Nephron progenitor cell (in vitro differentiated cells): ENCODE results near the gene ABCG2.

Source experiments
- DNase-seq: peaks from one replicate; pipeline ENCODE4 v3.0.0; 2021
- H3K27ac Mint-ChIP-seq: 2 replicates; pipeline ENCODE4 v1.8.0; 2021; ENCODE audit warnings: mild to moderate bottlenecking, moderate library complexity, mixed read lengths
- H3K27me3 Mint-ChIP-seq: 2 replicates; pipeline ENCODE4 v1.8.0; 2021; ENCODE audit warnings: mild to moderate bottlenecking, low read depth, mixed read lengths; ENCODE audit not compliant: poor library complexity
- H3K36me3 Mint-ChIP-seq: 2 replicates; pipeline ENCODE4 v1.8.0; 2021; ENCODE audit warnings: low read depth, mixed read lengths
- H3K4me1 Mint-ChIP-seq: 2 replicates; pipeline ENCODE4 v1.8.0; 2021; ENCODE audit warnings: mixed read lengths
- H3K4me3 Mint-ChIP-seq: 2 replicates; pipeline ENCODE4 v1.8.0; 2021; ENCODE audit warnings: mild to moderate bottlenecking, moderate library complexity, mixed read lengths
- H3K9me3 Mint-ChIP-seq: 2 replicates; pipeline ENCODE4 v1.8.0; 2021; ENCODE audit warnings: mild to moderate bottlenecking, moderate library complexity, mixed read lengths
- TF ChIP-seq, protein P1 (sequence below): fragments of 200-600 bp; sonication (generic); IDR thresholded peaks from 2 replicates; pipeline ENCODE4 v1.5.0; 2021; ENCODE audit warnings: antibody characterized with exemption

Gene ABCG2

GRCh38 chr4:88177983-88178625 lies 19.7 kb upstream of the ABCG2 start:
- Mint-ChIP-seq H3K9me3 (peaks cover 25% of the 10 kb centered on the region), H3K4me1 (peaks cover 15% of the 10 kb centered on the region), H3K27ac (peak overlapping the region; percentile 73), H3K36me3 (peaks cover 10% of the 10 kb centered on the region), H3K27me3 (peaks cover 9% of the 10 kb centered on the region), H3K4me3 (no peak overlapping the region)
- no peak for DNase-seq
- TF ChIP-seq, protein P1, sequence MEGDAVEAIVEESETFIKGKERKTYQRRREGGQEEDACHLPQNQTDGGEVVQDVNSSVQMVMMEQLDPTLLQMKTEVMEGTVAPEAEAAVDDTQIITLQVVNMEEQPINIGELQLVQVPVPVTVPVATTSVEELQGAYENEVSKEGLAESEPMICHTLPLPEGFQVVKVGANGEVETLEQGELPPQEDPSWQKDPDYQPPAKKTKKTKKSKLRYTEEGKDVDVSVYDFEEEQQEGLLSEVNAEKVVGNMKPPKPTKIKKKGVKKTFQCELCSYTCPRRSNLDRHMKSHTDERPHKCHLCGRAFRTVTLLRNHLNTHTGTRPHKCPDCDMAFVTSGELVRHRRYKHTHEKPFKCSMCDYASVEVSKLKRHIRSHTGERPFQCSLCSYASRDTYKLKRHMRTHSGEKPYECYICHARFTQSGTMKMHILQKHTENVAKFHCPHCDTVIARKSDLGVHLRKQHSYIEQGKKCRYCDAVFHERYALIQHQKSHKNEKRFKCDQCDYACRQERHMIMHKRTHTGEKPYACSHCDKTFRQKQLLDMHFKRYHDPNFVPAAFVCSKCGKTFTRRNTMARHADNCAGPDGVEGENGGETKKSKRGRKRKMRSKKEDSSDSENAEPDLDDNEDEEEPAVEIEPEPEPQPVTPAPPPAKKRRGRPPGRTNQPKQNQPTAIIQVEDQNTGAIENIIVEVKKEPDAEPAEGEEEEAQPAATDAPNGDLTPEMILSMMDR: no peak

GRCh38 chr4:88172987-88173386 lies 14.5 kb upstream of the ABCG2 start:
- H3K9me3 Mint-ChIP-seq: no peaks in the 10 kb centered on the region
- no peak overlapping the region for H3K4me3 Mint-ChIP-seq
- TF ChIP-seq, protein P1: no peak
- H3K27me3 Mint-ChIP-seq: no peaks in the 10 kb centered on the region
- DNase-seq: no peak
- no peak overlapping the region for H3K27ac Mint-ChIP-seq
- H3K4me1 Mint-ChIP-seq: peaks cover 20% of the 10 kb centered on the region
- H3K36me3 Mint-ChIP-seq: no peaks in the 10 kb centered on the region

GRCh38 chr4:88171206-88171605 lies 12.8 kb upstream of the ABCG2 start:
- peaks cover 21% of the 10 kb centered on the region for H3K4me1 Mint-ChIP-seq
- H3K27ac Mint-ChIP-seq: no peak overlapping the region
- no peaks in the 10 kb centered on the region for H3K36me3 Mint-ChIP-seq
- H3K9me3 Mint-ChIP-seq: no peaks in the 10 kb centered on the region
- TF ChIP-seq, protein P1: no peak
- no peaks in the 10 kb centered on the region for H3K27me3 Mint-ChIP-seq
- H3K4me3 Mint-ChIP-seq: no peak overlapping the region
- DNase-seq: no peak

- no peak for DNase-seq
- Mint-ChIP-seq H3K27me3 (no peaks in the 10 kb centered on the region), H3K4me1 (peaks cover 27% of the 10 kb centered on the region), H3K36me3 (no peaks in the 10 kb centered on the region), H3K9me3 (peaks cover 7% of the 10 kb centered on the region), H3K27ac (no peak overlapping the region), H3K4me3 (no peak overlapping the region)
- TF ChIP-seq, protein P1: no peak
Observed at GRCh38 chr4:88169298-88169697, 10.9 kb upstream of the ABCG2 start.

GRCh38 chr4:88166608-88167007 lies 8.2 kb upstream of the ABCG2 start:
- TF ChIP-seq, protein P1: no peak
- Mint-ChIP-seq H3K4me1 (peaks cover 31% of the 10 kb centered on the region), H3K27ac (peak overlapping the region; percentile 2), H3K36me3 (no peaks in the 10 kb centered on the region), H3K4me3 (no peak overlapping the region), H3K27me3 (no peaks in the 10 kb centered on the region), H3K9me3 (peaks cover 15% of the 10 kb centered on the region)
- no peak for DNase-seq

GRCh38 chr4:88163336-88163735 lies 4.9 kb upstream of the ABCG2 start:
- H3K27ac Mint-ChIP-seq: peak overlapping the region; percentile 78
- peak overlapping the region; percentile 65 for H3K4me3 Mint-ChIP-seq

More at GRCh38 chr4:88163336-88163735, 4.9 kb upstream of the ABCG2 start:
- H3K27me3 Mint-ChIP-seq: peaks cover 12% of the 10 kb centered on the region
- TF ChIP-seq, protein P1: no peak
- peaks cover 34% of the 10 kb centered on the region for H3K4me1 Mint-ChIP-seq
- no peak for DNase-seq
- H3K36me3 Mint-ChIP-seq: no peaks in the 10 kb centered on the region
- peaks cover 15% of the 10 kb centered on the region for H3K9me3 Mint-ChIP-seq
